GM23338 (cell line): ENCODE measurements around the gene OSBPL3. TPM values are rescaled to one million over a fixed set of nuclear protein-coding genes. Genes with fewer than 3 reads are reported as not detected.

Experiments used
- ATAC-seq: fragments of 200-7000 bp; cut with Tn5 transposase; 3 replicates; pipeline ENCODE4 v1.9.1; 2020
- DNase-seq: peaks from one replicate; pipeline ENCODE4 v3.0.0-alpha.2; 2015; ENCODE audit warnings: low spot score
- H2AFZ ChIP-seq: fragments of 200-600 bp; sonication (generic); 2 replicates; pipeline ENCODE4 v1.8.0; 2016; ENCODE audit warnings: antibody characterized with exemption, mild to moderate bottlenecking, moderate library complexity
- H3F3A ChIP-seq: fragments of 200-600 bp; sonication (generic); replicated peaks from 2 replicates; pipeline ENCODE4 v1.8.0; 2017; ENCODE audit warnings: antibody characterized with exemption, mixed run types, low read depth
- H3K27ac ChIP-seq: fragments of 200-600 bp; sonication (generic); 2 replicates; pipeline ENCODE4 v1.6.1; 2016; ENCODE audit warnings: low read depth
- H3K27me3 ChIP-seq: fragments of 200-600 bp; sonication (generic); 2 replicates; pipeline ENCODE4 v1.8.0; 2016; ENCODE audit warnings: mild to moderate bottlenecking, mixed run types, moderate library complexity; ENCODE audit not compliant: insufficient read depth
- H3K36me3 ChIP-seq: fragments of 200-600 bp; sonication (generic); 2 replicates; pipeline ENCODE4 v1.8.0; 2016; ENCODE audit warnings: mild to moderate bottlenecking; ENCODE audit not compliant: insufficient read depth
- H3K4me1 ChIP-seq: fragments of 200-600 bp; sonication (generic); 2 replicates; pipeline ENCODE4 v1.8.0; 2016; ENCODE audit warnings: mild to moderate bottlenecking, moderate library complexity; ENCODE audit not compliant: insufficient read depth
- H3K4me2 ChIP-seq: fragments of 200-600 bp; sonication (generic); 2 replicates; pipeline ENCODE4 v1.7.1; 2017; ENCODE audit warnings: mixed run types
- H3K4me3 ChIP-seq: fragments of 200-600 bp; sonication (generic); 2 replicates; pipeline ENCODE4 v1.6.1; 2016; ENCODE audit warnings: mixed run types
- H3K79me2 ChIP-seq: fragments of 200-600 bp; sonication (generic); replicated peaks from 2 replicates; pipeline ENCODE4 v1.8.0; 2017; ENCODE audit warnings: mild to moderate bottlenecking; ENCODE audit not compliant: insufficient read depth
- H3K9me2 ChIP-seq: fragments of 200-600 bp; sonication (generic); 2 replicates; pipeline ENCODE4 v1.8.0; 2017; ENCODE audit not compliant: insufficient read depth
- H4K20me1 ChIP-seq: fragments of 200-600 bp; sonication (generic); replicated peaks from 2 replicates; pipeline ENCODE4 v1.8.0; 2017; ENCODE audit warnings: mild to moderate bottlenecking; ENCODE audit not compliant: insufficient read depth
- H3K27ac Mint-ChIP-seq: 2 replicates; pipeline ENCODE4 v1.8.0; 2020; ENCODE audit warnings: inconsistent platforms, mild to moderate bottlenecking, moderate library complexity, mixed read lengths
- H3K27me3 Mint-ChIP-seq: 3 replicates; pipeline ENCODE4 v1.8.0; 2022; ENCODE audit warnings: low read depth, mild to moderate bottlenecking, moderate library complexity, mixed read lengths, inconsistent platforms; ENCODE audit not compliant: insufficient read depth, poor library complexity
- H3K36me3 Mint-ChIP-seq: 3 replicates; pipeline ENCODE4 v1.8.0; 2021; ENCODE audit warnings: low read depth, mild to moderate bottlenecking, inconsistent platforms, moderate library complexity, mixed read lengths
- H3K4me1 Mint-ChIP-seq: 3 replicates; pipeline ENCODE4 v1.8.0; 2020; ENCODE audit warnings: mild to moderate bottlenecking, inconsistent platforms, mixed read lengths
- H3K4me3 Mint-ChIP-seq: 3 replicates; pipeline ENCODE4 v1.8.0; 2021; ENCODE audit warnings: moderate library complexity, mild to moderate bottlenecking, inconsistent platforms, mixed read lengths
- H3K9me3 Mint-ChIP-seq: 3 replicates; pipeline ENCODE4 v1.8.0; 2020; ENCODE audit warnings: moderate library complexity, mild to moderate bottlenecking, inconsistent platforms, mixed read lengths
- CREB1 ChIP-seq: fragments of 250-450 bp; sonication (Bioruptor Pico); IDR thresholded peaks from 2 replicates; pipeline ENCODE4 v1.5.0; 2020; ENCODE audit warnings: low read depth, mild to moderate bottlenecking, moderate library complexity
- EZH2 ChIP-seq: fragments of 200-600 bp; sonication (generic); IDR thresholded peaks from one replicate; pipeline ENCODE4 v1.8.0; 2017; ENCODE audit warnings: antibody characterized with exemption, mild to moderate bottlenecking, low read depth; ENCODE audit not compliant: unreplicated experiment
- EZH2phosphoT487 ChIP-seq: fragments of 200-600 bp; sonication (generic); IDR thresholded peaks from one replicate; pipeline ENCODE4 v1.8.1; 2018; ENCODE audit warnings: antibody characterized with exemption; ENCODE audit not compliant: unreplicated experiment
- NANOG ChIP-seq: IDR thresholded peaks from 2 replicates; pipeline ENCODE4 v1.6.1; 2016; ENCODE audit warnings: antibody characterized with exemption, borderline replicate concordance
- POLR2AphosphoS5 ChIP-seq: IDR thresholded peaks from 2 replicates; pipeline ENCODE4 v1.6.1; 2016; ENCODE audit warnings: antibody characterized with exemption, low read depth
- STAT1 ChIP-seq: IDR thresholded peaks from one replicate; pipeline ENCODE4 v1.6.1; 2016; ENCODE audit warnings: antibody characterized with exemption; ENCODE audit not compliant: unreplicated experiment
- ZNF462 ChIP-seq: fragments of 250-450 bp; sonication (Bioruptor Pico); IDR thresholded peaks from 2 replicates; pipeline ENCODE4 v1.5.0; 2020; ENCODE audit warnings: mild to moderate bottlenecking, moderate library complexity
- polyA plus RNA-seq: library from polyadenylated mRNA; unstranded; fragments of >200 nt; fragmentation: Nextera tagmentation; extraction: Ambion mirVana; gene quantifications from 2 replicates; pipeline ENCODE4 v1.2.1, GENCODE V29; 2016
- total RNA-seq: library from RNA; depleted of rRNA; stranded (reverse); fragments of >200 nt; shearing (Covaris generic); gene quantifications from 2 replicates; pipeline ENCODE4 v1.2.3, GENCODE V29; 2014
- TF ChIP-seq, protein P1 (sequence below): IDR thresholded peaks from 2 replicates; pipeline ENCODE4 v1.6.1; 2016; ENCODE audit warnings: antibody characterized with exemption

Gene OSBPL3
- total and polyA plus RNA-seq, 2 experiments from 2014 or later, result 7.2 to 15.7 TPM

DNA sequence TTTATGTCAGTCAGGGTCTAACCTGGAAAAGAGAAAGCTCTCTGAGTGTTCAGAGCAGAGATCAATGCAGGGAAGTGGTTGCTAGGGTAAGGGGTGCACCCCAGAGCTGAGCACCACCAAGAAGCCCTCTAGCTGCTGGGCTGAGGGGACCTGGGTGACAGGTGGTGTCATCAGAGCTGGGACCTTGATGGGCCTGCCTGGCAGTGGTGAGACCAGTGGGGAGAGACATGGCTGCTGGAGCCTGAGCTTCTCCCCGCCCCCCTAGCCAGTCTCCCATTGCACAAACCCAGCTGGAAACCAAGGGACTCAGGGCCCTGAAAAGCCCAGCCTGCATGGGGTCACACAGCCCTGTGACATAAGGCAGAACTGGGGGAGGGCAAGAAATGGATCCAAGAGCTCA, 49.1 kb upstream of the OSBPL3 start (continued):
- TF ChIP-seq ZNF462 (no peak), NANOG (no peak)

- Histone ChIP-seq H3K27ac (no peak overlapping the region), H3K4me1 (peaks cover 21% of the 10 kb centered on the region), H3K4me3 (no peak overlapping the region), H3K27me3 (no peaks in the 10 kb centered on the region), H3K4me2 (no peak overlapping the region), H3F3A (no peaks in the 10 kb centered on the region), H3K36me3 (no peaks in the 10 kb centered on the region), H2AFZ (peak overlapping the region; percentile 48; the same call in 1 of the 2 replicates), H4K20me1 (no peaks in the 10 kb centered on the region), H3K9me2 (peaks cover 10% of the 10 kb centered on the region; the same call in 1 of the 2 replicates), H3K79me2 (no peaks in the 10 kb centered on the region)
- Mint-ChIP-seq H3K27me3 (peaks cover 6% of the 10 kb centered on the region), H3K4me1 (peaks cover 24% of the 10 kb centered on the region), H3K27ac (no peak overlapping the region), H3K9me3 (peaks cover 7% of the 10 kb centered on the region; the same call in 1 of the 3 replicates), H3K36me3 (peaks cover 4% of the 10 kb centered on the region; the same call in 1 of the 3 replicates), H3K4me3 (no peak overlapping the region)
- ATAC-seq (no peak), DNase-seq (no peak)
- TF ChIP-seq, protein P1, sequence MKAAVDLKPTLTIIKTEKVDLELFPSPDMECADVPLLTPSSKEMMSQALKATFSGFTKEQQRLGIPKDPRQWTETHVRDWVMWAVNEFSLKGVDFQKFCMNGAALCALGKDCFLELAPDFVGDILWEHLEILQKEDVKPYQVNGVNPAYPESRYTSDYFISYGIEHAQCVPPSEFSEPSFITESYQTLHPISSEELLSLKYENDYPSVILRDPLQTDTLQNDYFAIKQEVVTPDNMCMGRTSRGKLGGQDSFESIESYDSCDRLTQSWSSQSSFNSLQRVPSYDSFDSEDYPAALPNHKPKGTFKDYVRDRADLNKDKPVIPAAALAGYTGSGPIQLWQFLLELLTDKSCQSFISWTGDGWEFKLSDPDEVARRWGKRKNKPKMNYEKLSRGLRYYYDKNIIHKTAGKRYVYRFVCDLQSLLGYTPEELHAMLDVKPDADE, result no peak
- TF ChIP-seq EZH2phosphoT487, result no peak
- TF ChIP-seq STAT1, result no peak
- TF ChIP-seq ZNF462, result no peak
- no peak for TF ChIP-seq EZH2
- TF ChIP-seq POLR2AphosphoS5, result no peak
- TF ChIP-seq CREB1 (CRISPR knock-in tag), result no peak
These were observed 48.5 kb upstream of the OSBPL3 start for GRCh38 chr7:25028370-25029021.
